Skin of body (tissue), 3 donors: ENCODE results near the gene MSH3. TPM values are rescaled to one million over a fixed set of nuclear protein-coding genes. Genes with fewer than 3 reads are reported as not detected.
A peak's percentile ranks its signal among the peaks of the same experiment; 100 is the strongest.
"Not testable (repeated sequence)": the region's sequence is repeated elsewhere in the genome, so short reads cannot be mapped to it uniquely, and the experiment has no call there.

Experiments
- DNase-seq: peaks from one replicate; lab custom pipeline; 2025; lab: John Stamatoyannopoulos, UW
- small RNA-seq: library from RNA; depleted of rRNA; stranded (forward); fragments of <200 nt; gene quantifications from one replicate; pipeline ENCODE3, GENCODE V24; 2014; ENCODE audit warnings: low replicate concordance
- total RNA-seq: library from RNA; depleted of rRNA; stranded (reverse); fragments of >200 nt; gene quantifications from one replicate; pipeline ENCODE4 v1.2.3, GENCODE V29; 2014

MSH3 gene
- total RNA-seq, 1 donor from 2014 or later = 19.3 TPM

- DNase-seq = not testable (repeated sequence)
These were observed 248.2 kb downstream of the MSH3 start for GRCh38 chr5:80902624-80903023.

DNA sequence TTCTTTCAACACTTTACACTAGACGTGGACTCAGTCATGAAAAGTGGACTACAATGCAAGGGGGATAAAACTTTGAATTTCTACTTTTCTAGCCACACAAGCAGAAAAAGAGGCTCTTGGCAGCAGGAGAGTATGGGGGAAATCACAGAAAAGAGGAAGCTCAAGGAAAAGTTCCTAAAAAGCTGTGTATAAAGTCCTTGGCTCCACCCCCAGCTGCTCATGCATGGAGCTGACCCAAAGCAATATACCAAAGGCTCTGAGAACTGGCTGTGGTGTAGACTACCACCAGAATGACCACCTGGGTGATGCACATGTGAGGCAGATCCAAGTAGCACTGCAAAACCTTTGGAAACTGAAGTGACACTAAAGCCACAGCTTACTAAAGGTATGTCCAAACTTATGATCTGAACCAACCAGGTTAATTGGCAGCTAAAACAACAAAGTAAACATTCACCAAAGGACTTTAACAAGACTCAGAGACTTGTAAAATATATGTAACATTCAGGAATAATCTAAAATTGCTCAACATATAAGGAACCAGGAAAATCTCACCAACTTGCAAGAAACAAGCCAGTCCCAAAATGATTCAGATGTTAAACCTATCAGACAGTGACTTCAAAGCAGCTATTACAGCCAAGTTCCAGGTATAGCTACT, 250.2 kb downstream of the MSH3 start:
- no peak for DNase-seq

DNA sequence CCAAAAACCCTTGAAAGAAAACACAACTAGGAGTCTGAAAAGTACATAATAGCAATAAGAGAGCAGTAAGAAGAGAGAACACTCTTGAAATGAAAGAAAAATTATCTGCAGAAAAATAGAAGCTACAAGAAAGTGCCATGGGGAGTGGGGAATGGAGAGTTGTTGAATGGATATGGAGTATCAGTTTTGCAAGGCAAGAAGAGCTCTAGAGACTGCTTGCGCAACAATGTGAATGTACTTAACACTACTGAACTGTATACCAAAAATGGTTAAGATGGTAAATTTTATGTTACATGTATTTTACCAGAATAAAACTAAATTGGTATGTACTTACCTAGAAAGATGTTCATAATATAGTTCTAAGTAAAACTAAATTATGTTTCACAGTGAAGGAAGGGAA, 251.0 kb downstream of the MSH3 start:
- DNase-seq = no peak

GRCh38 chr5:80912479-80912878, 258.0 kb downstream of the MSH3 start:
- DNase-seq = no peak

DNA sequence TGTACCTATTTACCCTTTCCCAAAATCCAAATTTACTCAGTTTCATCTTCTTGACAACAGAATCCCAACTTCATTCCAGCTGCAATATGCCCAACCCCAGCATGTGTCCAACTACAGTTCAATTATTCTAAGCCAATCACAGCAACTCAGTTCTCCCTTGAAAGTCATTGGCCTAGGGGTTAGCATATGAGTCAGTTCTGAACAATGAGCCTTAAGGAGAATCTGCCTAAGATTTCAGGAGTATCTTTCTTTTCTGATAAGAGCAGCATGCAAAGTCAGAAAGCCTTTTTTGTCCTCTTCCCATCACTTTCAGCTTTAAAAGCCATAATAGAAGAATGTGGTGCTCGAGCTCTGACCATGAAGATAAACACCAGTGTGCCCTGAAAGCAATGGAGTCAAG, 261.3 kb downstream of the MSH3 start:
- no peak for DNase-seq

DNA sequence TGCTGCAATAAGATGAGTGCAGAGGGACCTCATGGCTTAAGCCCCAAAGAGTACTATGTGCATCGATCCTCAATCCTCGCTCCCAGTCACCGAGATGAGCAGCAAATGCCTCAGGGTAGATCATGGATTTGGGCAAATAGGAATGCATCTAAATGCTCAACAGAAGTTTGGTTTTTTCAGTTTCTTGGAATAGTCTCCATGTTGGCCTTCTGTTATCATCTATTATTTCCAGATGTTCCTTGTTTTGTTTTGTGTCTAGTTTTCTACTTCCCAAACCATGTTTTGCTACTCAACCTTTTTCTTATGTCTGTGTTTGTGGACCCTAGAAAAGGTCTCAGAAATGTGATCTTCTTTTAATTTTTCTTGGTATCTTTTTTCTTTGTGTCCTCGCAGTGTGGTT, 262.2 kb downstream of the MSH3 start:
- DNase-seq = peak; percentile 16

- no peak for DNase-seq
These were observed 263.2 kb downstream of the MSH3 start for GRCh38 chr5:80917631-80918030.

DNA sequence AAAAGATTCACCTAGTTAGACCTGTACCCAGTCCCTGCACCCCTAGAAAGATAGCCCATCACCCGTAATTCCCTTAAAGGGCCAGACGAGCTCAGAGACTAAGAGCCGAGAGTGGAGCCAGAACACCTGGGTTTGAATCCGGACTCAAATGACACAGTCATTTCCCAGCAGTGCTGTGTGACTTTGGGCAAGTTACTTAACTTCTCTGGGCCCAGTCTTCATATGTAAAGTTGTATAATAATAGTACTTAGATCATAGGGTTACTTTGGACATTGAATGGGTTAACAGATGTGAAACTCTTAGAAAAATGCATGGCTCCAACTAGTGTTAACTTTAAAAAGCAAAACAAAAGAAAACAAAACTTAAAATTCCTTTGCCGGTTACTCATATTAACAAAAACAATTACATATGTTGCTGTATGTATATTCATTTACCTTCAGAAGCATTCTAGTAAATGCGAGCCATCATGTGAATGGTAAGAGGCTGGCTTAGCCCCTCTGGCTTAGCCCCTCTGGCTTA, 265.3 kb downstream of the MSH3 start:
- DNase-seq = no peak

DNA sequence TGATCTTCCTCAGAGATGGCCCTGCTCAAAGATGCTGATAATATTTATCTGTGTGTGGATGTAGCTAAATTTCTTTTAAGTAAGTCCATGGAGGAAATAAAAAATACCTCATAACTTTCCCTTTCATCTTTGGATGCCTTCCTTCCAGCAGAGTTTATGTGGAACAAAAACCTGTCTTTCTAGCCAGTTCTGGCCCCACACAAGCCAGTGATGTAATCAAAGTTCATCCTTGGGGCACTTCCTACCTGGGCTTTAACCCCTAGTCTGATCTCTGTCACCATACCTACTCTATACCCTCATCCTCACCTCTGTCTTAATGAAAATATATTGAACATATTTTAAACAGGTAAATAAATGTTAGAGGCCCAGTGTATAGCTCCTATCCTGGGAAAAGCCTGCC, 265.9 kb downstream of the MSH3 start:
- DNase-seq = no peak

GRCh38 chr5:80921026-80921425, 266.6 kb downstream of the MSH3 start:
- DNase-seq = no peak

DNA sequence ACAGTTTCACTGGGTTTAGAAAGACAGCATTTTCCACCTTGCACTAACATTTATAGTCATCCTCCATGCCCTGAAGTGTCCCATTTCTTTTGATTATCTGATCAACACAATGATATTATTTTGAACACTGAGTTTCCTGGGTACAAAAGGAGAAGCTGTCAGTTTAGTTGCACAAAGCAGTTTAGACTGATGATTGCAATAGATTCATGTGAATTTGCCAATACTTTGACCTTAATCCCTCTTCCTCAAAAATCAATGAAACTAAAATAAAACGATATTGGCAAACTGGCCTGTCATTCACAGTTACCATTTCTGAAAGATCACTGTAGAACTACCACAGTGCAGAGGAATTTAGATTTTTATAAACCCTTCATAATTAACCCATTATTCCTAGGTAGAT, 271.5 kb downstream of the MSH3 start:
- no peak for DNase-seq

Small RNA genes lying within 50 kb of the gene (small RNA-seq; reads per million reads assigned to genes)
- not detected for gene MTRNR2L2

Other genes starting within 250 kb of the MSH3 start
- 67.6 TPM for gene ZFYVE16, start 246.6 kb upstream of the MSH3 start, total RNA-seq
- gene FAM151B, start 166.6 kb upstream of the MSH3 start, total RNA-seq = 7.6 TPM
- 0.10 TPM for gene ANKRD34B, start 84.4 kb upstream of the MSH3 start, total RNA-seq
- gene DHFR, start 331 bp downstream of the MSH3 start, total RNA-seq = 19.9 TPM